Measurements from ENCODE around the gene ARHGAP36. TPM values are rescaled to one million over a fixed set of nuclear protein-coding genes. Genes with fewer than 3 reads are reported as not detected.

ARHGAP36 gene
- polyA plus RNA-seq, 3 donors: not detected

GRCh38 chrX:131136776-131137175, 78.6 kb downstream of the ARHGAP36 start:
- Histone ChIP-seq H3K27me3 (ENCODE audit: control insufficient read depth in 2 of 2, insufficient read depth in 2 of 2, low read length in 2 of 2) (no peaks in the 10 kb centered on the region), H3K4me1 (ENCODE audit: control insufficient read depth in 1 of 2, insufficient read depth in 2 of 2, low read length in 2 of 2) (no peaks in the 10 kb centered on the region), H3K9me3 (replicated peaks in 1 of 2; ENCODE audit: control insufficient read depth in 1 of 2, insufficient read depth in 1 of 2, low read length in 2 of 2) (peaks cover 0 to 3% of the 10 kb centered on the region in 2 donors), H3K4me3 (replicated peaks in 1 of 3; ENCODE audit: low read depth in 2 of 3, low read length in 3 of 3) (no peak overlapping the region), H3K9ac (ENCODE audit: insufficient read depth, low read length, poor library complexity, severe bottlenecking) (no peak overlapping the region), H3K27ac (ENCODE audit: low read depth in 1 of 2, low read length in 2 of 2) (no peak overlapping the region), H4K20me1 (ENCODE audit: insufficient read depth, low read length) (no peaks in the 10 kb centered on the region), H2AFZ (ENCODE audit: insufficient read depth, low read depth, low read length, poor library complexity, severe bottlenecking) (no peak overlapping the region), H3K79me2 (ENCODE audit: insufficient read depth, low read length) (no peaks in the 10 kb centered on the region), H3K36me3 (replicated peaks in 1 of 2; ENCODE audit: control insufficient read depth in 1 of 2, insufficient read depth in 2 of 2, low read length in 2 of 2) (no peaks in the 10 kb centered on the region), H3K4me2 (replicated peaks; ENCODE audit: extremely low read depth, low read length, poor library complexity, severe bottlenecking) (no peak overlapping the region)
- Mint-ChIP-seq H3K27ac (no peak overlapping the region), H3K36me3 (no peaks in the 10 kb centered on the region), H3K9me3 (peaks cover 0 to 5% (median 0%) of the 10 kb centered on the region in 7 donors), H3K4me1 (no peaks in the 10 kb centered on the region), H3K27me3 (ENCODE audit: low read depth in 3 of 3) (no peaks in the 10 kb centered on the region), H3K4me3 (no peak overlapping the region)
- WGBS (ENCODE audit: insufficient coverage): no CpG with 5 or more reads among the region's 27 CpGs
- DNase-seq: no peak
- no peak for TF ChIP-seq CTCF (IDR thresholded peaks at IDR 0.05)
- intact Hi-C loops (cut with micrococcal nuclease): no loop called here

GRCh38 chrX:131139072-131139471, 80.9 kb downstream of the ARHGAP36 start:
- WGBS (ENCODE audit: insufficient coverage): no CpG with 5 or more reads among the region's 2 CpGs

More at GRCh38 chrX:131139072-131139471, 80.9 kb downstream of the ARHGAP36 start:
- Histone ChIP-seq H3K9me3 (replicated peaks in 1 of 2; ENCODE audit: control insufficient read depth in 1 of 2, insufficient read depth in 1 of 2, low read length in 2 of 2) (peaks cover 0 to 3% of the 10 kb centered on the region in 2 donors), H3K4me1 (ENCODE audit: control insufficient read depth in 1 of 2, insufficient read depth in 2 of 2, low read length in 2 of 2) (no peaks in the 10 kb centered on the region), H3K79me2 (ENCODE audit: insufficient read depth, low read length) (no peaks in the 10 kb centered on the region), H3K27ac (ENCODE audit: low read depth in 1 of 2, low read length in 2 of 2) (no peak overlapping the region), H3K36me3 (replicated peaks in 1 of 2; ENCODE audit: control insufficient read depth in 1 of 2, insufficient read depth in 2 of 2, low read length in 2 of 2) (no peaks in the 10 kb centered on the region), H2AFZ (ENCODE audit: insufficient read depth, low read depth, low read length, poor library complexity, severe bottlenecking) (no peak overlapping the region), H3K9ac (ENCODE audit: insufficient read depth, low read length, poor library complexity, severe bottlenecking) (no peak overlapping the region), H3K4me2 (replicated peaks; ENCODE audit: extremely low read depth, low read length, poor library complexity, severe bottlenecking) (no peak overlapping the region), H3K27me3 (ENCODE audit: control insufficient read depth in 2 of 2, insufficient read depth in 2 of 2, low read length in 2 of 2) (no peaks in the 10 kb centered on the region), H4K20me1 (ENCODE audit: insufficient read depth, low read length) (no peaks in the 10 kb centered on the region), H3K4me3 (replicated peaks in 1 of 3; ENCODE audit: low read depth in 2 of 3, low read length in 3 of 3) (no peak overlapping the region)
- Mint-ChIP-seq H3K4me1 (no peaks in the 10 kb centered on the region), H3K27ac (no peak overlapping the region), H3K4me3 (no peak overlapping the region), H3K36me3 (no peaks in the 10 kb centered on the region), H3K9me3 (peaks cover 0 to 3% (median 0%) of the 10 kb centered on the region in 7 donors), H3K27me3 (ENCODE audit: low read depth in 3 of 3) (peaks cover 0 to 2% (median 0%) of the 10 kb centered on the region in 3 donors)
- intact Hi-C loops (cut with micrococcal nuclease): no loop called here
- no peak for TF ChIP-seq CTCF (IDR thresholded peaks at IDR 0.05)
- DNase-seq: no peak

Other genes starting within 250 kb of the ARHGAP36 start
- gene ENOX2, start 155.1 kb upstream of the ARHGAP36 start, polyA plus RNA-seq: 10 to 100 TPM in 2 of 3 donors, 1 to 10 TPM in 1; 6.8 to 22.1 (median 14.7) TPM
- not detected for gene IGSF1, start 231.0 kb downstream of the ARHGAP36 start, polyA plus RNA-seq

Data from CD14-positive monocyte (primary cell).